Thymus (tissue), 11 donors: ENCODE data around the gene CARS2. TPM values are rescaled to one million over a fixed set of nuclear protein-coding genes. Genes with fewer than 3 reads are reported as not detected.
"Not testable (repeated sequence)": the region's sequence is repeated elsewhere in the genome, so short reads cannot be mapped to it uniquely, and the experiment has no call there.

Experiments
- DNase-seq, 9 donors: peaks; one replicate each; pipeline ENCODE4 v3.0.0-alpha.2; 2013; ENCODE audit warnings: low spot score in 9 of 9, low read depth in 6 of 9, missing footprints in 1 of 9
- H3K27ac ChIP-seq, 2 donors: one replicate each; pipeline ENCODE4 v1.5.1; 2013; ENCODE audit warnings: control low read depth in 1 of 2, low read depth in 1 of 2, low read length in 1 of 2, mild to moderate bottlenecking in 1 of 2, moderate library complexity in 1 of 2
- H3K27me3 ChIP-seq, 2 donors: one replicate each; pipeline ENCODE4 v1.5.1; 2013; ENCODE audit warnings: low read length in 1 of 2; ENCODE audit not compliant: control insufficient read depth in 2 of 2, insufficient read depth in 1 of 2
- H3K36me3 ChIP-seq, 2 donors: one replicate each; pipeline ENCODE4 v1.5.1; 2013; ENCODE audit warnings: low read length in 1 of 2, mild to moderate bottlenecking in 1 of 2, moderate library complexity in 1 of 2; ENCODE audit not compliant: control insufficient read depth in 2 of 2, insufficient read depth in 2 of 2
- H3K4me1 ChIP-seq, 2 donors: one replicate each; pipeline ENCODE4 v1.5.1; 2013; ENCODE audit warnings: low read length in 2 of 2; ENCODE audit not compliant: control insufficient read depth in 2 of 2, insufficient read depth in 2 of 2
- H3K4me3 ChIP-seq, 2 donors: one replicate each; pipeline ENCODE4 v1.5.1; 2013; ENCODE audit warnings: low read length in 2 of 2, control low read depth in 1 of 2, mild to moderate bottlenecking in 1 of 2
- H3K9me3 ChIP-seq, 2 donors: one replicate each; pipeline ENCODE4 v1.5.1; 2013; ENCODE audit warnings: low read length in 1 of 2, mild to moderate bottlenecking in 1 of 2; ENCODE audit not compliant: control insufficient read depth in 2 of 2, insufficient read depth in 1 of 2
- WGBS: extraction: QIAGEN DNeasy Blood & Tissue Kit; methylation state at CpG from one replicate; pipeline ENCODE4 v1.1.7; 2013; 5-methylcytosine and 5-hydroxymethylcytosine counted together
- polyA plus RNA-seq: library from polyadenylated mRNA; stranded (reverse); fragments of 200-250 nt; gene quantifications from one replicate; pipeline ENCODE4 v1.2.3, GENCODE V29; 2013
- total RNA-seq: library from RNA; stranded (reverse); fragments of 120-200 nt; gene quantifications from one replicate; pipeline ENCODE4 v1.2.4, GENCODE V29; 2013
- donor health status: healthy.

CARS2 gene
- total and polyA plus RNA-seq, 2 donors, result 45.4 to 105 TPM

DNA sequence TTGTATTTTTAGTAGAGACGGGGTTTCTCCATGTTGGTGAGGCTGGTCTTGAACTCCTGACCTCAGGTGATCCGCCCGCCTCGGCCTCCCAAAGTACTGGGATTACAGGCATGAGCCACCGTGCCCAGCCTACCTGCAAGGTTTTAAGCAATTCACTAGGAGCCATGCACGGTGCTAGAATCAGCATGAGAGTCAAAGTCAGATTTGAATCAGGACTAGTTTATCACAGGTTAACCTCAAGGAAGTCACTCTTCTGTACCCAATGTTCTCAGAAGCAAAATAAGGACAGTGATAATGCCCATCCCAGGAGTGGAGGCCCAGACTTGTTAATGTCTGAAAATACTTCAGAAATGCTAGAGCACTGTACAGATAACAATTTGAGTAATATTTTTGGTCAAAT lies 20.2 kb upstream of the CARS2 start:
- 97% methylated on average over 6 of the region's 6 CpGs for WGBS
- H3K9me3 ChIP-seq, H3K4me1 ChIP-seq, H3K27me3 ChIP-seq, H3K36me3 ChIP-seq, DNase-seq, H3K27ac ChIP-seq, H3K4me3 ChIP-seq: not testable (repeated sequence)

DNA sequence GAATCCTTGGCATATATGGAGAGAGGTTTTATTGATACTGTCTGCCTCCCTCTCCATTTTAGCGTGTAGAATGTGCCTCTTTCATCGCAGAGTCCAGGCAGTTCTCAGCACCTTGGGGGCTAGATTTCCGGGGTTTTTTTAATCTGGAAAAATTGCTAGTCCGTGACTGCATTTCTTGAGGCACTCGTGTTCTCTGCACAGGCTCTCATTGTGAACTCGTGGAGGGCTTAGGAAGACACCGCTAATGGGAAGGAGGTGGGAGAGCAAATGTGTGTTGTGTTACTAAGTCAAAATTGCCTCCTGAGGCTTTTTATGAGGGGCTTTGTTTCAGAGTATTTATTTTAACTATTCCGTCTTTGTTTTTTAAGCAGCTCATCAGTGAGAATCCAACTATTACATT lies 17.7 kb upstream of the CARS2 start:
- Histone ChIP-seq H3K27me3 (no peaks in the 10 kb centered on the region), H3K9me3 (no peaks in the 10 kb centered on the region), H3K36me3 (peaks cover 18 to 20% of the 10 kb centered on the region in 2 donors), H3K27ac (no peak overlapping the region), H3K4me3 (no peak overlapping the region), H3K4me1 (no peaks in the 10 kb centered on the region)
- no peak for DNase-seq
- WGBS, result 96% methylated on average over 8 of the region's 8 CpGs

DNA sequence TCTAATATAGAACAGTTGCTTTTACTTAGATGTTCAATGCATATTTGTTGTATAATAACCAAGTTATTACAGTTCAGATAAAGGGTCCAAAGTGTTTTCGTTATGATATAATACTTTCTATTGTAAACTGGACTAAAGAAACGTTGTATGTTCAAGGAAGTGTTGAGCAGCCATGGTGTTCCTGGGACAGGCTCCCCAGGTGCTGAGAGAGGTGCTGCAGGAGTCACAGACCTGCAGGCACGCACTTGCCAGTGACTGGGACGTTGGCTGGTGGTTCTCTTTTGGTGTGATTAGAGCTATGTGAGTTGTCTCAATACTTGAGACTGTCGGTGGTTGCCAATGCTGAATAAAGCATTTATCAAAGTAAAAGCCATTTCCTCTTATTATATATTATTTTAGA lies 17.1 kb upstream of the CARS2 start:
- no peak for DNase-seq
- WGBS, result 91% methylated on average over 5 of the region's 5 CpGs

DNA sequence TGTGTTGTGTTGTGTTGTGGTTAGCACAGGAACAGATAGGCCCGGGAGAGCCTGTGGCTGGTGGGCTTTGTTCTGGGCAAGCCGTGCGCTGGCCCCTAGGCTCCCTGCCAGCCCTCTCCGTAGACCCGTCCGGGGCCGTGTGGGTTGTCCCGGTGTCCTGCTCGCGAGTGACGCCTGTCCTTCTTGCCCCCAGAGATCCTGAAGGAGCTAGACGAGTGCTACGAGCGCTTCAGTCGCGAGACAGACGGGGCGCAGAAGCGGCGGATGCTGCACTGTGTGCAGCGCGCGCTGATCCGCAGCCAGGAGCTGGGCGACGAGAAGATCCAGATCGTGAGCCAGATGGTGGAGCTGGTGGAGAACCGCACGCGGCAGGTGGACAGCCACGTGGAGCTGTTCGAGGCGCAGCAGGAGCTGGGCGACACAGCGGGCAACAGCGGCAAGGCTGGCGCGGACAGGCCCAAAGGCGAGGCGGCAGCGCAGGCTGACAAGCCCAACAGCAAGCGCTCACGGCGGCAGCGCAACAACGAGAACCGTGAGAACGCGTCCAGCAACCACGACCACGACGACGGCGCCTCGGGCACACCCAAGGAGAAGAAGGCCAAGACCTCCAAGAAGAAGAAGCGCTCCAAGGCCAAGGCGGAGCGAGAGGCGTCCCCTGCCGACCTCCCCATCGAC lies 13.3 kb upstream of the CARS2 start:
- Histone ChIP-seq H3K27ac (no peak overlapping the region), H3K36me3 (peaks cover 17 to 18% of the 10 kb centered on the region in 2 donors), H3K4me3 (no peak overlapping the region), H3K27me3 (no peaks in the 10 kb centered on the region), H3K9me3 (peaks cover 0 to 1% of the 10 kb centered on the region in 2 donors), H3K4me1 (peaks cover 3 to 5% of the 10 kb centered on the region in 2 donors)
- 98% methylated on average over 61 of the region's 61 CpGs for WGBS
- no peak for DNase-seq

More for the DNA sequence above, 17.1 kb upstream of the CARS2 start:
- Histone ChIP-seq H3K4me1 (no peaks in the 10 kb centered on the region), H3K36me3 (peaks cover 18 to 20% of the 10 kb centered on the region in 2 donors), H3K4me3 (no peak overlapping the region), H3K27me3 (no peaks in the 10 kb centered on the region), H3K9me3 (no peaks in the 10 kb centered on the region), H3K27ac (no peak overlapping the region)

DNA sequence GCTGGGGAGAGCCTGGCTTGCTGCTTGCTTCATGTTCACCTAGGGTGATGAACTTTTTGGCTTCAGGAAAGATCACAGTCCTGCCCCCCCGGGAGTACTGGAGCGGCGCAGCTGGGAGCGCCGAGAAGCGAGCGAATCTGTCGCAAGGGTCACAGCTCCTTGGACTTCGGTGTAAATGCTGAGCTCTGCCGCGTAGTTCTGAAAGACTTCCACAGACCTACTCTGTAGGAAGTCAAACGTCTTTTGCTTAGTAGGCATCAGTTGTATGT lies 10.3 kb upstream of the CARS2 start:
- Histone ChIP-seq H3K4me3 (peak overlapping the region; percentile 95 to 97), H3K4me1 (peaks cover 6 to 11% of the 10 kb centered on the region in 2 donors), H3K9me3 (peaks cover 0 to 1% of the 10 kb centered on the region in 2 donors), H3K27me3 (no peaks in the 10 kb centered on the region), H3K36me3 (peaks cover 16 to 18% of the 10 kb centered on the region in 2 donors), H3K27ac (peak overlapping the region; percentile 78 to 79)
- 1% methylated on average over 12 of the region's 12 CpGs for WGBS
- DNase-seq, result peak in 3 of 9 donors; percentile 13 to 19 (median 15)

DNA sequence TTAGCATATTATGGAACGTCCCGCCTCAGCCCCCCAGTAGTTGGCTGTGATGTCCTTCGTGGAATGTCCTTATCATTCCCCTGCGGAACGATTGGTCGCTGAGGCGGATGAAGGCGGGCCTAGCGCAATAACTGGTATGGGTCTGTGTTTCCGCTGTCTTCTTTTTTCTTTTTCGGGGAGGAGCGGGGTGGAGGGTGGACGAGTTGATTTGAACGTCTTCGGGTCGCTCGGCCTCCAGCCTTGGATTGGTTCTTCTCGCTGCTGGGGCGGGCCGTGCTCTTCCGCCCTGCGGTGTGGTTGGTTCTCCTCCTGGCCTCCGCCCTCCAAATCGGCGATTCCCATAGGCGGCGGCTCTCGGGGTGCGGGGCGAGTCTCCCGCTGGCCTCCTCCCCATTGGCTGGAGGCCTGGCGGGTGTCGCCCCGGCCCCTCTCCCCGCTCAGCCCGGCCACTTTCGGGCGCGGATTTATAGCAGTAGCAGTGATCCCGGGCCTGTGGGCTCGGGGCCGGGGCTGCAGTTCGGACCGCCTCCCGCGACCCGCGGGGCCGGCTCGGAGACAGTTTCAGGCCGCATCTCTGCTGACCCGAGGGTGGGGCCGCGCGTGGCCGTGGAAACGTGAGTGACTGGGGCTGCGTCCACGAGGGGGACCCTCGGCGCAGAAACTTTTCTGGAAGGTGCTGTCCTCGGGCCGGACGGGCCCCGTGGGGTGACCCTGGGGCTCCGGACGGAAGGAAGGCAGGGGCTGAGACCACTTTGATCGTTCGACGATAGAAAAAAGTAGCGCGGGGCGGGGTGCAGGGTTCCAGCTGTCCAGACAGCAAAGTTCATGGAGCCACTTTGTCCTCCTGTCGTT lies 9.7 kb upstream of the CARS2 start:
- Histone ChIP-seq H3K4me1 (peaks cover 6 to 13% of the 10 kb centered on the region in 2 donors), H3K27ac (peak overlapping the region; percentile 96 to 100), H3K27me3 (no peaks in the 10 kb centered on the region), H3K36me3 (peaks cover 11 to 18% of the 10 kb centered on the region in 2 donors), H3K9me3 (peaks cover 0 to 1% of the 10 kb centered on the region in 2 donors), H3K4me3 (peak overlapping the region; percentile 95 to 97)
- WGBS, result under 1% methylated on average over 74 of the region's 74 CpGs
- peak; percentile 89 to 99 (median 98) for DNase-seq

DNA sequence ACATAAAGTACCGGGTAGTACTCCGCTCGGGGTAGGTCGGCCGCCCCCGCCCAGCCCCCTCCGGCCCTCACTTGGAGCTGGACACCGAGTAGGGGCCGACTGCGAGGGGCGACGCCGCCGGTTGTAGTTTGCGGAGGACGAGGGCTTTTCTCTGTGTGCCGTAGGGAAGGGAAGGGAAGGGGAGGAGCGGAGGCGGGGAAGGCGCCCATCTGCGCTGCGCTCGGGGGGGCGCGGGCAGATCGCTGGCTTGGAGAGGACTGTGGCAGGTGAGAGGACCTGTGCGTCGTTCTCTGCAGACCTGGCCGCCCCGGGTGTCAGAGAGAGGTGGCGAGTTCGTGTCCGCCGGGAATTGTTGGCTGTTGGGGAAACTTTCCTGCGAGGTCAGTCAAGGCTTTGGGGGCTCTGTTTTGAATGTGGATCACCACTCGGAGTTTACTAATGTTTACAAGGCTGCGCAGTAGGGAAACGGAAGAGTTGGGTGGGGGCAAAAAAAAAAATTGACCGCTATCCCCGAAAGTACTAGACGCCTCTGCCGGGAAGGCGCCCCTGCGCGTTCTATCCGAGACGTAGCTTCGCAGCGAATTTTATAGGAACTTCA lies 9.0 kb upstream of the CARS2 start:
- DNase-seq, result peak in 4 of 9 donors; percentile 40 to 74 (median 51)
- H3K9me3 ChIP-seq, result peaks cover 0 to 1% of the 10 kb centered on the region in 2 donors
- H3K36me3 ChIP-seq, result peaks cover 11% of the 10 kb centered on the region in 2 donors
- H3K27ac ChIP-seq, result peak overlapping the region; percentile 96 to 100
- peak overlapping the region; percentile 95 for H3K4me3 ChIP-seq
- H3K27me3 ChIP-seq, result no peaks in the 10 kb centered on the region
- under 1% methylated on average over 49 of the region's 49 CpGs for WGBS
- peaks cover 6 to 13% of the 10 kb centered on the region in 2 donors for H3K4me1 ChIP-seq

DNA sequence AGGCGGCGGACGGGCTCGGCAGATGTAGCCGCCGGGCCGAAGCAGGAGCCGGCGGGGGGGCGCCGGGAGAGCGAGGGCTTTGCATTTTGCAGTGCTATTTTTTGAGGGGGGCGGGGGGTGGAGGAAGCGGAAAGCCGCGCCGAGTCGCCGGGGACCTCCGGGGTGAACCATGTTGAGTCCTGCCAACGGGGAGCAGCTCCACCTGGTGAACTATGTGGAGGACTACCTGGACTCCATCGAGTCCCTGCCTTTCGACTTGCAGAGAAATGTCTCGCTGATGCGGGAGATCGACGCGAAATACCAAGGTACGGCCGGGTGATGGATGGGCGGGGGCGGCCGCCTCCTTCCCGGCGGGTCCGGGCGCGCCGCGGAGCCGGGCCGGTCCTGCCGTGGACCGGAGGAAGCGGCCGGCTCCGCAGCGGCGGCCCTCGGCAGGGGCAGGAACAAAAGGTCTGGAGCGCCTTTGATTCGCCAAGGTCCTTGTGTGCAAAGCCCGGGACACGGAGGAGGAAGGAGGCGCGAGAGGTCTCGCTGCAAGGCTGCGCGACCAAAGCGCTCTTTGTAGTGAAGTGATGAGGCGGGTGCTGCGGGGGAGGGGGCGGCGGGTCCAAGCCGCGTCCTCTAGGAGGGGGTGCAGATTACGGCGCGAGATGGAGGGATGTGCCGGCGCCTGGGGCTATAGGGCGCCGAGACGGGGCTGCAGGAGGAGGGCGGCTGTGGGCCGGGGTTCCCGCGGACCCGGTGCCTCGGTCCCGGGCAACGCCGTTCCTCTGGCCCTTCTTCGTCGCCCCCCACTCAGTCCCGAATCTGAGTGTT lies 8.3 kb upstream of the CARS2 start:
- Histone ChIP-seq H3K27ac (peak overlapping the region; percentile 96 to 100), H3K4me3 (peak overlapping the region; percentile 95), H3K4me1 (peaks cover 6 to 13% of the 10 kb centered on the region in 2 donors), H3K36me3 (peaks cover 5% of the 10 kb centered on the region in 2 donors), H3K27me3 (no peaks in the 10 kb centered on the region), H3K9me3 (peaks cover 0 to 1% of the 10 kb centered on the region in 2 donors)
- WGBS, result under 1% methylated on average over 86 of the region's 86 CpGs
- DNase-seq, result peak in 7 of 9 donors; percentile 52 to 81 (median 63)
